Subcutaneous preadipocyte (primary cell): ENCODE results near the gene GPR22. TPM values are rescaled to one million over a fixed set of nuclear protein-coding genes. Genes with fewer than 3 reads are reported as not detected.

Experiments used
- small RNA-seq: library from RNA; depleted of rRNA; stranded (forward); fragments of <200 nt; gene quantifications from one replicate; pipeline ENCODE3, GENCODE V24; 2012
- total RNA-seq: library from RNA; depleted of rRNA; stranded (reverse); fragments of >200 nt; gene quantifications from 2 replicates; pipeline ENCODE4 v1.2.3, GENCODE V29; 2012

GPR22 gene
- not detected in 2 replicates for total RNA-seq

GRCh38 chr7:107469929-107470328 lies at the start of gene GPR22:
Gene GPR22 (plus strand): TSS chr7:107470057. CDS start chr7:107474061, 4,004 bp downstream.

Small RNAs within 50 kb of the gene (small RNA-seq; reads per million reads assigned to genes)
- gene AC002381.1, result not detected

Other genes starting within 250 kb of the GPR22 start
- 19.8 and 29.7 TPM in 2 replicates for gene COG5, start 93.9 kb downstream of the GPR22 start, total RNA-seq
- 6.6 and 7.0 TPM in 2 replicates for gene DUS4L, start 93.9 kb downstream of the GPR22 start, total RNA-seq
- gene BCAP29, start 110.2 kb downstream of the GPR22 start, total RNA-seq, result 43.4 and 44.6 TPM in 2 replicates
- 0.37 and 0.39 TPM in 2 replicates for gene SLC26A4, start 190.8 kb downstream of the GPR22 start, total RNA-seq